K562 (cell line): Measurements from ENCODE around the gene HMGCL. TPM values are rescaled to one million over a fixed set of nuclear protein-coding genes. Genes with fewer than 3 reads are reported as not detected.
A peak's percentile ranks its signal among the peaks of the same experiment; 100 is the strongest.

ENCODE experiments used
- REST ChIP-seq, 2 experiments: fragments of 450-650 bp; formaldehyde crosslinking in 1 of 2; IDR thresholded peaks; 2 replicates each; pipeline versions ENCODE4 v1.4.0 to v1.6.1; 2014 to 2020; ENCODE audit warnings: mild to moderate bottlenecking in 2 of 2, borderline replicate concordance in 1 of 2, low read depth in 1 of 2
- polyA plus RNA-seq, 8 experiments: library from polyadenylated mRNA; depleted of rRNA in 4 of 8; stranded (reverse) in 5 of 8; unstranded in 3 of 8; fragments of >200 nt; fragmentation: Nextera tagmentation in 2 of 8; fragmentation: Illumina TruSeq in 1 of 8; extraction: Ambion mirVana in 2 of 8; extraction: Trizol in 1 of 8; gene quantifications; 2 replicates each; pipeline versions ENCODE4 v1.2.1 to v1.2.3, GENCODE V29; 2011 to 2014; ENCODE audit warnings: inconsistent platforms in 1 of 8, missing spikeins in 1 of 8
- total RNA-seq, 7 experiments: library from RNA; depleted of rRNA in 6 of 7; stranded (reverse); fragments of >200 nt in 6 of 7; fragmentation: Illumina TruSeq in 2 of 7; extraction: Trizol in 2 of 7; gene quantifications; 2 replicates each; pipeline versions ENCODE4 v1.2.1 to v1.2.3, GENCODE V29; 2011 to 2021; ENCODE audit warnings: low replicate concordance in 1 of 7

Gene HMGCL
- total and polyA plus RNA-seq, 9 of the 15 experiments (the other 6 are each of a cell fraction or from before 2014, with no cell fraction given), result 18.0 to 82.2 (median 24.2) TPM

- peak; percentile 32 for TF ChIP-seq REST (IDR thresholded peaks at IDR 0.05; ENCODE audit: borderline replicate concordance)
- no peak for TF ChIP-seq REST (CRISPR knock-in tag; IDR thresholded peaks at IDR 0.05; ENCODE audit: low read depth)
These were observed 37.4 kb upstream of the HMGCL start (continued) for GRCh38 chr1:23862640-23863039.
